Naive thymus-derived CD4-positive, alpha-beta T cell (primary cell): ENCODE results near the gene TAF5L. TPM values are rescaled to one million over a fixed set of nuclear protein-coding genes. Genes with fewer than 3 reads are reported as not detected.

Source experiments
- ATAC-seq: fragments of 150-1000 bp; cut with Tn5 transposase; 2 replicates; pipeline ENCODE4 v1.10.0; 2021; ENCODE audit warnings: mild to moderate bottlenecking, moderate library complexity
- CTCF ChIA-PET: fragments of 350-600 bp; sonication (Branson Sonifier 250); formaldehyde crosslinking; loops from one replicate; lab custom pipeline; 2021; ENCODE audit warnings: antibody characterized with exemption; lab: Charles Lee
- POLR2A ChIA-PET: fragments of 350-600 bp; sonication (Branson Sonifier 250); formaldehyde crosslinking; loops from one replicate; lab custom pipeline; 2021; ENCODE audit warnings: antibody characterized with exemption, inconsistent platforms; lab: Charles Lee
- DNase-seq, 9 donors: peaks; one replicate each; pipeline versions ENCODE4 v3.0.0 to v3.0.0-alpha.2; 2020 to 2022; ENCODE audit warnings: mixed read lengths in 1 of 9
- H3K27ac ChIP-seq: one replicate; pipeline ENCODE4 v1.7.0; 2013; ENCODE audit warnings: mild to moderate bottlenecking, low read depth, low read length, moderate library complexity
- H3K27me3 ChIP-seq, 2 donors: one replicate each; pipeline ENCODE4 v1.7.0; 2013; ENCODE audit warnings: low read length in 2 of 2, mild to moderate bottlenecking in 2 of 2, moderate library complexity in 2 of 2; ENCODE audit not compliant: control insufficient read depth in 2 of 2, insufficient read depth in 2 of 2
- H3K36me3 ChIP-seq, 3 experiments: 1 replicate in 2 of 3; 2 replicates in 1 of 3; pipeline ENCODE4 v1.7.0; 2013; ENCODE audit warnings: low read length in 3 of 3, mild to moderate bottlenecking in 3 of 3, moderate library complexity in 1 of 3; ENCODE audit not compliant: insufficient read depth in 3 of 3, control insufficient read depth in 2 of 3
- H3K4me1 ChIP-seq, 2 donors: one replicate each; pipeline ENCODE4 v1.7.0; 2013; ENCODE audit warnings: low read length in 2 of 2, mild to moderate bottlenecking in 2 of 2, moderate library complexity in 1 of 2; ENCODE audit not compliant: control insufficient read depth in 2 of 2, insufficient read depth in 2 of 2
- H3K4me3 ChIP-seq: 2 replicates; pipeline ENCODE4 v1.7.0; 2013; ENCODE audit warnings: mild to moderate bottlenecking, low read length
- H3K9me3 ChIP-seq, 3 experiments: 1 replicate in 2 of 3; 2 replicates in 1 of 3; pipeline ENCODE4 v1.7.0; 2013; ENCODE audit warnings: low read length in 3 of 3; ENCODE audit not compliant: control insufficient read depth in 2 of 3
- H3K27ac Mint-ChIP-seq, 9 donors: one replicate each; pipeline ENCODE4 v1.8.0; 2020 to 2022; ENCODE audit warnings: mixed read lengths in 9 of 9, mild to moderate bottlenecking in 8 of 9, moderate library complexity in 5 of 9, inconsistent platforms in 2 of 9
- H3K27me3 Mint-ChIP-seq, 5 donors: one replicate each; pipeline ENCODE4 v1.8.0; 2021 to 2022; ENCODE audit warnings: mixed read lengths in 5 of 5, mild to moderate bottlenecking in 1 of 5
- H3K36me3 Mint-ChIP-seq, 5 donors: one replicate each; pipeline ENCODE4 v1.8.0; 2020 to 2022; ENCODE audit warnings: mixed read lengths in 5 of 5, mild to moderate bottlenecking in 3 of 5, inconsistent platforms in 1 of 5
- H3K4me1 Mint-ChIP-seq, 7 donors: one replicate each; pipeline ENCODE4 v1.8.0; 2020 to 2022; ENCODE audit warnings: mixed read lengths in 7 of 7, mild to moderate bottlenecking in 3 of 7, inconsistent platforms in 1 of 7
- H3K4me3 Mint-ChIP-seq, 10 donors: one replicate each; pipeline ENCODE4 v1.8.0; 2020 to 2022; ENCODE audit warnings: mild to moderate bottlenecking in 10 of 10, mixed read lengths in 10 of 10, moderate library complexity in 6 of 10, inconsistent platforms in 2 of 10
- H3K9me3 Mint-ChIP-seq, 11 donors: one replicate each; pipeline ENCODE4 v1.8.0; 2020 to 2022; ENCODE audit warnings: mixed read lengths in 11 of 11, mild to moderate bottlenecking in 4 of 11, inconsistent platforms in 1 of 11, moderate library complexity in 1 of 11
- intact Hi-C, 2 donors: fragments of 100-400 bp; cut with micrococcal nuclease; formaldehyde crosslinking; loops; one replicate each; pipeline ENCODE4 v1.15.1; 2023
- polyA plus RNA-seq, 2 donors: library from polyadenylated mRNA; unstranded; fragments of 300-500 nt; fragmentation: Illumina TruSeq; gene quantifications; one replicate each; pipeline ENCODE4 v1.2.3, GENCODE V29; 2021
- total RNA-seq, 6 experiments: library from RNA in 5 of 6; stranded (reverse) in 5 of 6; gene quantifications; 1 replicate in 5 of 6; 2 replicates in 1 of 6; pipeline ENCODE4 v1.2.3 and lab custom pipeline; 2021 to 2026

TAF5L gene
- total and polyA plus RNA-seq, 7 experiments from 2014 or later = 4.7 to 27.2 (median 19.7) TPM

- peaks cover 7 to 45% (median 15%) of the 10 kb centered on the region in 5 donors for H3K36me3 Mint-ChIP-seq
- POLR2A ChIA-PET = interaction anchor here (0.6 kb wide), 1 partner anchor 640 kb away, joined by 3 read pairs; no protein-coding TSS in a partner anchor
- Histone ChIP-seq H3K27me3 (no peaks in the 10 kb centered on the region), H3K4me1 (no peaks in the 10 kb centered on the region), H3K36me3 (peaks cover 0 to 51% (median 13%) of the 10 kb centered on the region in 3 experiments), H3K27ac (no peak overlapping the region), H3K9me3 (no peaks in the 10 kb centered on the region), H3K4me3 (no peak overlapping the region)
- CTCF ChIA-PET = no interaction called here
- H3K27me3 Mint-ChIP-seq = no peaks in the 10 kb centered on the region
- H3K4me1 Mint-ChIP-seq = peaks cover 0 to 18% (median 7%) of the 10 kb centered on the region in 7 donors
- H3K27ac Mint-ChIP-seq = no peak overlapping the region
- intact Hi-C loops = no loop called here
- DNase-seq (no peak), ATAC-seq (no peak)
- H3K9me3 Mint-ChIP-seq = no peaks in the 10 kb centered on the region
- H3K4me3 Mint-ChIP-seq = no peak overlapping the region
Observed at GRCh38 chr1:229637746-229638145, 11.8 kb upstream of the TAF5L start.

- H3K27ac ChIP-seq = no peak overlapping the region
- no peaks in the 10 kb centered on the region for H3K27me3 ChIP-seq
- H3K27me3 Mint-ChIP-seq = no peaks in the 10 kb centered on the region
- ChIA-PET POLR2A (interaction anchor here (1.1 kb wide), 1 partner anchor 20 kb away, joined by 3 read pairs; no protein-coding TSS in a partner anchor), CTCF (no interaction called here)
- H3K36me3 Mint-ChIP-seq = peaks cover 7 to 50% (median 17%) of the 10 kb centered on the region in 5 donors
- no peak overlapping the region for H3K27ac Mint-ChIP-seq
- peaks cover 0 to 45% (median 13%) of the 10 kb centered on the region in 3 experiments for H3K36me3 ChIP-seq
- ATAC-seq = no peak
- no peaks in the 10 kb centered on the region for H3K9me3 ChIP-seq
- no peaks in the 10 kb centered on the region for H3K9me3 Mint-ChIP-seq
- no peaks in the 10 kb centered on the region for H3K4me1 ChIP-seq
- intact Hi-C loops = no loop called here
- H3K4me3 Mint-ChIP-seq = no peak overlapping the region
- peaks cover 5 to 24% (median 10%) of the 10 kb centered on the region in 7 donors for H3K4me1 Mint-ChIP-seq
- no peak overlapping the region for H3K4me3 ChIP-seq
- DNase-seq = no peak
Observed at GRCh38 chr1:229636042-229636441, 10.1 kb upstream of the TAF5L start.

- Histone ChIP-seq H3K27ac (no peak overlapping the region), H3K4me1 (peaks cover 5 to 6% of the 10 kb centered on the region in 2 donors), H3K4me3 (no peak overlapping the region), H3K36me3 (peaks cover 0 to 32% (median 13%) of the 10 kb centered on the region in 3 experiments), H3K9me3 (no peaks in the 10 kb centered on the region), H3K27me3 (no peaks in the 10 kb centered on the region)
- ChIA-PET CTCF (no interaction called here), POLR2A (interaction anchor here (0.6 kb wide), 1 partner anchor 155 kb away, joined by 3 read pairs; no protein-coding TSS in a partner anchor)
- intact Hi-C loops = no loop called here
- H3K9me3 Mint-ChIP-seq = no peaks in the 10 kb centered on the region
- H3K27ac Mint-ChIP-seq = peak overlapping the region in 1 of 9 donors; percentile 11
- H3K4me1 Mint-ChIP-seq = peaks cover 11 to 42% (median 32%) of the 10 kb centered on the region in 7 donors
- no peak for DNase-seq
- H3K4me3 Mint-ChIP-seq = no peak overlapping the region
- H3K27me3 Mint-ChIP-seq = no peaks in the 10 kb centered on the region
- H3K36me3 Mint-ChIP-seq = peaks cover 5 to 33% (median 7%) of the 10 kb centered on the region in 5 donors
- no peak for ATAC-seq
Observed at GRCh38 chr1:229631966-229632365, 6.0 kb upstream of the TAF5L start.

GRCh38 chr1:229631148-229631547, 5.2 kb upstream of the TAF5L start:
- peaks cover 0 to 23% (median 12%) of the 10 kb centered on the region in 3 experiments for H3K36me3 ChIP-seq
- Mint-ChIP-seq H3K27me3 (no peaks in the 10 kb centered on the region), H3K9me3 (no peaks in the 10 kb centered on the region), H3K36me3 (peaks cover 5 to 27% (median 7%) of the 10 kb centered on the region in 5 donors), H3K4me3 (no peak overlapping the region), H3K27ac (peak overlapping the region in 1 of 9 donors; percentile 45), H3K4me1 (peaks cover 11 to 47% (median 38%) of the 10 kb centered on the region in 7 donors)
- H3K27me3 ChIP-seq = no peaks in the 10 kb centered on the region
- ATAC-seq = no peak
- intact Hi-C loops = no loop called here
- POLR2A ChIA-PET = no interaction called here
- H3K27ac ChIP-seq = no peak overlapping the region
- H3K4me1 ChIP-seq = peaks cover 11 to 13% of the 10 kb centered on the region in 2 donors
- no peak overlapping the region for H3K4me3 ChIP-seq
- no peaks in the 10 kb centered on the region for H3K9me3 ChIP-seq
- DNase-seq = no peak
- CTCF ChIA-PET = interaction anchor here (0.6 kb wide), 1 partner anchor 1733 kb away, joined by 8 read pairs; no protein-coding TSS in a partner anchor

- peaks cover 18 to 19% of the 10 kb centered on the region in 2 donors for H3K4me1 ChIP-seq
- ChIA-PET CTCF (no interaction called here), POLR2A (no interaction called here)
- intact Hi-C loops = loop anchor here (5.0 kb wide), 5 partner anchors 287 to 1898 kb away; partner anchors contain the start of genes RAB4A (in 2 of the 2), CCSAP (in 1 of the 2), JMJD4 (in 1 of the 2) and SNAP47 (in 1 of the 2)
- peaks cover 0 to 8% (median 0%) of the 10 kb centered on the region in 3 experiments for H3K36me3 ChIP-seq
- H3K9me3 ChIP-seq = no peaks in the 10 kb centered on the region
- Mint-ChIP-seq H3K27ac (peak overlapping the region in 1 of 9 donors; percentile 17), H3K4me1 (peaks cover 22 to 57% (median 45%) of the 10 kb centered on the region in 7 donors), H3K27me3 (no peaks in the 10 kb centered on the region), H3K4me3 (no peak overlapping the region), H3K9me3 (no peaks in the 10 kb centered on the region), H3K36me3 (peaks cover 0 to 17% (median under 1%) of the 10 kb centered on the region in 5 donors)
- H3K27me3 ChIP-seq = no peaks in the 10 kb centered on the region
- DNase-seq = no peak
- ATAC-seq = no peak
- H3K4me3 ChIP-seq = no peak overlapping the region
- H3K27ac ChIP-seq = no peak overlapping the region
Observed at GRCh38 chr1:229629261-229629660, 3.3 kb upstream of the TAF5L start.

GRCh38 chr1:229627003-229627402, 1.1 kb upstream of the TAF5L start:
- Mint-ChIP-seq H3K27me3 (no peaks in the 10 kb centered on the region), H3K9me3 (no peaks in the 10 kb centered on the region), H3K4me3 (peak overlapping the region; percentile 84 to 100 (median 98)), H3K27ac (peak overlapping the region; percentile 89 to 98 (median 97)), H3K4me1 (peaks cover 34 to 68% (median 61%) of the 10 kb centered on the region in 7 donors), H3K36me3 (peaks cover 0 to 14% (median 4%) of the 10 kb centered on the region in 5 donors)
- DNase-seq (no peak), ATAC-seq (no peak)
- POLR2A ChIA-PET = interaction anchor here (6.6 kb wide), 1 partner anchor 69 kb away, joined by 49 read pairs; the partner anchor contains the start of gene ABCB10
- Histone ChIP-seq H3K27me3 (no peaks in the 10 kb centered on the region), H3K4me3 (peak overlapping the region; percentile 93), H3K9me3 (no peaks in the 10 kb centered on the region), H3K27ac (peak overlapping the region; percentile 80), H3K4me1 (peaks cover 21 to 27% of the 10 kb centered on the region in 2 donors), H3K36me3 (peaks cover 0 to 8% (median 0%) of the 10 kb centered on the region in 3 experiments)
- intact Hi-C loops = loop anchor here (2.0 to 5.0 kb wide), 6 partner anchors 284 to 1900 kb away; partner anchors contain the start of genes CCSAP (in 2 of the 2), RAB4A (in 2 of the 2), JMJD4 (in 1 of the 2) and SNAP47 (in 1 of the 2)
- CTCF ChIA-PET = no interaction called here
